NT2/D1 (cell line): ENCODE results near the gene RHO.

Source experiments
- SUZ12 ChIP-seq: IDR thresholded peaks from 2 replicates; pipeline ENCODE4 v1.6.1; 2011; ENCODE audit not compliant: insufficient read length, insufficient read depth; ENCODE audit errors: extremely low read depth
- YY1 ChIP-seq: IDR thresholded peaks from 2 replicates; pipeline ENCODE4 v1.6.1; 2011; ENCODE audit not compliant: insufficient read length, insufficient read depth
- ZNF274 ChIP-seq: IDR thresholded peaks from 2 replicates; pipeline ENCODE4 v1.6.1; 2011; ENCODE audit warnings: mild to moderate bottlenecking, low read depth, low read length

DNA sequence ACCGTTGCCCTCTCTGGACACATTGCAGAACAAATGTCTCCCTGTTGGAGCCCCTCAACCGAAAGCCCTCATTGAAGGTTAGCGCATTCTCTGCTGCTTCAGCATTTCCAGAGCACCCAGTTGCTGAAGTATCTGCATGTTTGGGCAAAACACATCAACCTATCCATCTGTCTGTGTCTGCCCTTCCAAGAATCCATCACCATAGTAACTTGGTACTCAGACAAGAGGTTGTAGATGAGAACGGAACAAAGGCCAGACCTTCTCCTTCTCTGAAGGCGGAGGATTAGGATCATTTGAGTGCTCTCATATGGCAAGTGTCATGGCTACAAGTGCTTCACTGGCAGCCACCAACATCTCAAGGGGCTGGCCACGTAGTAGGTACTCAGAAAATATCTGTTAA lies 23.1 kb upstream of the RHO start:
- TF ChIP-seq YY1: no peak
- TF ChIP-seq ZNF274: no peak
- no peak for TF ChIP-seq SUZ12
